ENCODE data around the gene TOP1.

DNA sequence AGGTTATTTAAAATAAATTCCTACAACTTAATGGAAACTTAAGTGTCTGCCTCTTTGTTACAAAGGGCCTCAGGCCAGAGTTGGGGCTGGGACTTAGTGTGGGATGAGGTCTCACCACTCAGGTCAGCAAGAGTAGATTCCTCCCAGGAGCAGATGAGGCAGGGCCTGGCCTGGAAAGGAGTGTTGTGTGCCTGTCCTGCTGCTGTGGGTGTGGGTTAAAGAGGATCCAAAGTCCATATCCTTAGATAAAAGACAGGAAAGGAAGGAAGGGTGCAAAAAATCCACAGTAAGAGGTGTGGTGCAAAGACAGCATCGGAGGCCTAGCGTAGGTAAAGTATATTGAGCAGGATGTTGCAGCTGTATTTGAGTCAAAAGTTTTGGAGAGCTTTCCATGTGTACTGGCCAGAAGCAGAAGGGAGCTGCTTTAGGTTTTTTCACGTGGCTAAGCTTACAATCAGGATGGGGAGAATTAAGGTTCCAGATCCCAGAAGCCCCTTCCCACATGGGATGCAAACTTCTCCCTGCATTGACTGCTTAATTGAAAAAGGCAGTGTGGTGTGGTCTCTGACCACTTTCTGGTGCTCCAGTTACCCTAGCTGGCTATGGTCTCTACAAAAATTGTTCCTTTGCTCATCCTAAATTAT is 96.0 kb downstream of the TOP1 start:
- TF ChIP-seq, protein P1, sequence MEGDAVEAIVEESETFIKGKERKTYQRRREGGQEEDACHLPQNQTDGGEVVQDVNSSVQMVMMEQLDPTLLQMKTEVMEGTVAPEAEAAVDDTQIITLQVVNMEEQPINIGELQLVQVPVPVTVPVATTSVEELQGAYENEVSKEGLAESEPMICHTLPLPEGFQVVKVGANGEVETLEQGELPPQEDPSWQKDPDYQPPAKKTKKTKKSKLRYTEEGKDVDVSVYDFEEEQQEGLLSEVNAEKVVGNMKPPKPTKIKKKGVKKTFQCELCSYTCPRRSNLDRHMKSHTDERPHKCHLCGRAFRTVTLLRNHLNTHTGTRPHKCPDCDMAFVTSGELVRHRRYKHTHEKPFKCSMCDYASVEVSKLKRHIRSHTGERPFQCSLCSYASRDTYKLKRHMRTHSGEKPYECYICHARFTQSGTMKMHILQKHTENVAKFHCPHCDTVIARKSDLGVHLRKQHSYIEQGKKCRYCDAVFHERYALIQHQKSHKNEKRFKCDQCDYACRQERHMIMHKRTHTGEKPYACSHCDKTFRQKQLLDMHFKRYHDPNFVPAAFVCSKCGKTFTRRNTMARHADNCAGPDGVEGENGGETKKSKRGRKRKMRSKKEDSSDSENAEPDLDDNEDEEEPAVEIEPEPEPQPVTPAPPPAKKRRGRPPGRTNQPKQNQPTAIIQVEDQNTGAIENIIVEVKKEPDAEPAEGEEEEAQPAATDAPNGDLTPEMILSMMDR (IDR thresholded peaks at IDR 0.05) = no peak
- TF ChIP-seq TAF1 (IDR thresholded peaks at IDR 0.05; ENCODE audit: borderline replicate concordance, low read depth, low read length) (no peak), MEF2A (IDR thresholded peaks at IDR 0.05; ENCODE audit: borderline replicate concordance, low read depth) (no peak), POLR2AphosphoS5 (IDR thresholded peaks at IDR 0.05; ENCODE audit: low read depth, low read length) (no peak), NFIC (IDR thresholded peaks at IDR 0.05; ENCODE audit: borderline replicate concordance) (no peak), SMC3 (IDR thresholded peaks at IDR 0.05; ENCODE audit: low read depth, low read length) (no peak), MXI1 (IDR thresholded peaks at IDR 0.05; ENCODE audit: low read depth, low read length) (no peak), YY1 (IDR thresholded peaks at IDR 0.05; ENCODE audit: low read depth) (no peak), GABPA (IDR thresholded peaks at IDR 0.05; ENCODE audit: low read depth) (no peak), USF1 (IDR thresholded peaks at IDR 0.05; ENCODE audit: borderline replicate concordance, low read depth) (no peak), TEAD4 (IDR thresholded peaks at IDR 0.05; ENCODE audit: borderline replicate concordance, insufficient read depth) (no peak), EZH2phosphoT487 (IDR thresholded peaks at IDR 0.05; ENCODE audit: borderline replicate concordance, low read depth) (no peak)
- TF ChIP-seq, protein P2, sequence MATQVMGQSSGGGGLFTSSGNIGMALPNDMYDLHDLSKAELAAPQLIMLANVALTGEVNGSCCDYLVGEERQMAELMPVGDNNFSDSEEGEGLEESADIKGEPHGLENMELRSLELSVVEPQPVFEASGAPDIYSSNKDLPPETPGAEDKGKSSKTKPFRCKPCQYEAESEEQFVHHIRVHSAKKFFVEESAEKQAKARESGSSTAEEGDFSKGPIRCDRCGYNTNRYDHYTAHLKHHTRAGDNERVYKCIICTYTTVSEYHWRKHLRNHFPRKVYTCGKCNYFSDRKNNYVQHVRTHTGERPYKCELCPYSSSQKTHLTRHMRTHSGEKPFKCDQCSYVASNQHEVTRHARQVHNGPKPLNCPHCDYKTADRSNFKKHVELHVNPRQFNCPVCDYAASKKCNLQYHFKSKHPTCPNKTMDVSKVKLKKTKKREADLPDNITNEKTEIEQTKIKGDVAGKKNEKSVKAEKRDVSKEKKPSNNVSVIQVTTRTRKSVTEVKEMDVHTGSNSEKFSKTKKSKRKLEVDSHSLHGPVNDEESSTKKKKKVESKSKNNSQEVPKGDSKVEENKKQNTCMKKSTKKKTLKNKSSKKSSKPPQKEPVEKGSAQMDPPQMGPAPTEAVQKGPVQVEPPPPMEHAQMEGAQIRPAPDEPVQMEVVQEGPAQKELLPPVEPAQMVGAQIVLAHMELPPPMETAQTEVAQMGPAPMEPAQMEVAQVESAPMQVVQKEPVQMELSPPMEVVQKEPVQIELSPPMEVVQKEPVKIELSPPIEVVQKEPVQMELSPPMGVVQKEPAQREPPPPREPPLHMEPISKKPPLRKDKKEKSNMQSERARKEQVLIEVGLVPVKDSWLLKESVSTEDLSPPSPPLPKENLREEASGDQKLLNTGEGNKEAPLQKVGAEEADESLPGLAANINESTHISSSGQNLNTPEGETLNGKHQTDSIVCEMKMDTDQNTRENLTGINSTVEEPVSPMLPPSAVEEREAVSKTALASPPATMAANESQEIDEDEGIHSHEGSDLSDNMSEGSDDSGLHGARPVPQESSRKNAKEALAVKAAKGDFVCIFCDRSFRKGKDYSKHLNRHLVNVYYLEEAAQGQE (IDR thresholded peaks at IDR 0.05; ENCODE audit: low read depth, low read length) = no peak
- TF ChIP-seq, protein P3, sequence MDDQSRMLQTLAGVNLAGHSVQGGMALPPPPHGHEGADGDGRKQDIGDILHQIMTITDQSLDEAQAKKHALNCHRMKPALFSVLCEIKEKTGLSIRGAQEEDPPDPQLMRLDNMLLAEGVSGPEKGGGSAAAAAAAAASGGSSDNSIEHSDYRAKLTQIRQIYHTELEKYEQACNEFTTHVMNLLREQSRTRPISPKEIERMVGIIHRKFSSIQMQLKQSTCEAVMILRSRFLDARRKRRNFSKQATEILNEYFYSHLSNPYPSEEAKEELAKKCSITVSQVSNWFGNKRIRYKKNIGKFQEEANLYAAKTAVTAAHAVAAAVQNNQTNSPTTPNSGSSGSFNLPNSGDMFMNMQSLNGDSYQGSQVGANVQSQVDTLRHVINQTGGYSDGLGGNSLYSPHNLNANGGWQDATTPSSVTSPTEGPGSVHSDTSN (IDR thresholded peaks at IDR 0.05) = no peak
